Thyroid gland (tissue), 4 donors: Measurements from ENCODE around the gene YJEFN3. TPM values are rescaled to one million over a fixed set of nuclear protein-coding genes. Genes with fewer than 3 reads are reported as not detected.

Experiments used
- DNase-seq, 2 donors: peaks; one replicate each; pipeline ENCODE4 v3.0.0-alpha.2; 2019
- H3K27ac ChIP-seq, 3 donors: fragments of 200-600 bp; sonication (generic); 1 replicate in 2 of 3; 2 replicates in 1 of 3; pipeline ENCODE4 v1.5.1; 2016 to 2019; ENCODE audit warnings: mild to moderate bottlenecking in 1 of 3, moderate library complexity in 1 of 3
- H3K27me3 ChIP-seq: fragments of 200-600 bp; sonication (generic); one replicate; pipeline ENCODE4 v1.5.1; 2019
- H3K36me3 ChIP-seq, 2 donors: fragments of 200-600 bp; sonication (generic); one replicate each; pipeline ENCODE4 v1.5.1; 2016 to 2019
- H3K4me1 ChIP-seq, 2 donors: fragments of 200-600 bp; sonication (generic); one replicate each; pipeline ENCODE4 v1.5.1; 2017 to 2019
- H3K4me3 ChIP-seq, 3 donors: fragments of 200-600 bp; sonication (generic); replicated peaks in 1 of 3; 1 replicate in 2 of 3; 2 replicates in 1 of 3; pipeline ENCODE4 v1.5.1; 2016; ENCODE audit warnings: mild to moderate bottlenecking in 1 of 3
- H3K9me3 ChIP-seq: fragments of 200-600 bp; sonication (generic); one replicate; pipeline ENCODE4 v1.5.1; 2017
- CTCF ChIP-seq, 6 experiments: fragments of 200-600 bp in 3 of 6; fragments of 450-650 bp in 3 of 6; sonication (generic) in 3 of 6; IDR thresholded peaks; one replicate each; pipeline ENCODE4 v1.5.1; 2016 to 2019; ENCODE audit warnings: antibody characterized with exemption in 6 of 6, mild to moderate bottlenecking in 2 of 6, inconsistent platforms in 1 of 6, moderate library complexity in 1 of 6
- POLR2A ChIP-seq, 2 donors: fragments of 450-650 bp; IDR thresholded peaks; one replicate each; pipeline ENCODE4 v1.6.1; 2017; ENCODE audit warnings: antibody characterized with exemption in 2 of 2, mild to moderate bottlenecking in 2 of 2, moderate library complexity in 1 of 2
- WGBS, 2 donors: methylation state at CpG; one replicate each; pipeline ENCODE4 v1.1.5; 2017; 5-methylcytosine and 5-hydroxymethylcytosine counted together
- intact Hi-C: fragments of 100-400 bp; cut with DNase I; formaldehyde crosslinking; loops from one replicate; pipeline ENCODE4 v1.15.1; 2023
- total RNA-seq, 4 donors: library from RNA; depleted of rRNA; stranded (reverse); fragments of >200 nt; gene quantifications; one replicate each; pipeline ENCODE4 v1.2.3, GENCODE V29; 2016

Gene YJEFN3
- total RNA-seq, 4 donors from 2014 or later, result 1.9 to 7.2 (median 2.6) TPM; not detected in 1

DNA sequence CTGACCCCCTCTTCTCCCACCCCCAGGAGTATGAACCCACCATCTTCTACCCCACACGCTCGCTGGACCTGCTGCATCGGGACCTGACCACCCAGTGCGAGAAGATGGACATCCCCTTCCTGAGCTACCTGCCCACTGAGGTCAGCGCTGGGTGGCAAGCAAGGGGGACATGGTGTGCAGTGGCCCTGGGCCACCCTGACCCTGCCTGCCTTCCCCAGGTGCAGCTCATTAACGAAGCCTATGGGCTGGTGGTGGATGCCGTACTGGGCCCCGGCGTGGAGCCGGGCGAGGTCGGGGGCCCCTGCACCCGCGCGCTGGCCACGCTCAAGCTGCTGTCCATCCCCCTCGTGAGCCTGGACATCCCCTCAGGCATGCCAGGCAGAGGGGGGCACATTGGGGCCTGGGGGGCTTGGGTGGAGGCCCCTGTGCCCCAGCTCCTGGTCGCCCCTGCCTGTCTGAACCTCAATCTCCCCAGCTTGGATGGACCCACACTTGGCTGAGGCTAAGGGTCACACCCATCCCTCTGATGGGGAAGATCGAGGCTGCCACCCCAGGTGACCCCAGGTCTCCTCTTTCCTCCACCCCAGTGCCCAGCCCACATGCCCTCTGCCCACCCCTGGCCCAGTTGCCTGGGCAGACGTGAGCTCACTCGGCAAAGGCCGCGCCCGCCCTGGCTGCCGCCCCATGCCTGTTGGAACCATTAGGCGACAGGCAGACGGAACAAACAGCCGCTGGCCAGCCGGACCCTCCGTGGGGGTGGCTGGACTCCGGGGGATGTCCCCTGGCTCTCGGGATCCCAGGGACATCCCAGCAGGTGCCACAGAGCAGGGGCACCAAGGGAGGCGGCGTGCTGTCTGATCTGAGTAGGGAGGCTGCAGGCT, 6.8 kb downstream of the YJEFN3 start:
- H3K4me3 ChIP-seq, result no peak overlapping the region
- TF ChIP-seq POLR2A (IDR thresholded peaks at IDR 0.05) (no peak), CTCF (IDR thresholded peaks at IDR 0.05) (no peak)
- 87 to 97% methylated on average over 13 to 19 of the region's 34 CpGs for WGBS, 2 donors
- H3K27me3 ChIP-seq, result no peaks in the 10 kb centered on the region
- no peaks in the 10 kb centered on the region for H3K36me3 ChIP-seq
- no peaks in the 10 kb centered on the region for H3K9me3 ChIP-seq
- peaks cover 18 to 26% of the 10 kb centered on the region in 2 donors for H3K4me1 ChIP-seq
- no peak overlapping the region for H3K27ac ChIP-seq
- intact Hi-C loops, result loop anchor here (2.0 kb wide), 1 partner anchor 107 kb away; the partner anchor contains the start of gene GMIP
- DNase-seq, result no peak

GRCh38 chr19:19537075-19538048, 8.7 kb downstream of the YJEFN3 start:
- Histone ChIP-seq H3K27me3 (no peaks in the 10 kb centered on the region), H3K27ac (no peak overlapping the region), H3K9me3 (no peaks in the 10 kb centered on the region), H3K36me3 (no peaks in the 10 kb centered on the region), H3K4me1 (peaks cover 25 to 29% of the 10 kb centered on the region in 2 donors), H3K4me3 (peak overlapping the region in 1 of 3 donors; percentile 34)
- no peak for TF ChIP-seq POLR2A (IDR thresholded peaks at IDR 0.05)
- no peak for TF ChIP-seq CTCF (IDR thresholded peaks at IDR 0.05)
- DNase-seq, result peak; percentile 38 to 45
- intact Hi-C loops, result no loop called here
- WGBS, 2 donors, result 36 to 55% methylated on average over 16 to 27 of the region's 59 CpGs

- Histone ChIP-seq H3K4me1 (peaks cover 25 to 26% of the 10 kb centered on the region in 2 donors), H3K9me3 (no peaks in the 10 kb centered on the region), H3K27me3 (no peaks in the 10 kb centered on the region), H3K27ac (no peak within 1 kb of the TSS), H3K4me3 (peak within 1 kb of the TSS in 1 of 3 donors; percentile 34), H3K36me3 (no peaks in the 10 kb centered on the region)
- DNase-seq, result peak; percentile 66 to 69
- WGBS, 2 donors, result 0 to 8% methylated on average over 5 to 11 of the region's 56 CpGs
- intact Hi-C loops, result no loop called here
- no peak for TF ChIP-seq CTCF (IDR thresholded peaks at IDR 0.05)
- TF ChIP-seq POLR2A (IDR thresholded peaks at IDR 0.05), result peak in 1 of 2 donors; percentile 28
These were observed 9.5 kb downstream of the YJEFN3 start, which contains the start of gene CILP2 for GRCh38 chr19:19538061-19538784. CILP2 (plus strand) TSS chr19:19538265; CDS start chr19:19538350, 85 bp downstream.

- Histone ChIP-seq H3K27ac (no peak overlapping the region), H3K4me3 (peak overlapping the region in 1 of 3 donors; percentile 34), H3K9me3 (no peaks in the 10 kb centered on the region), H3K27me3 (no peaks in the 10 kb centered on the region), H3K36me3 (no peaks in the 10 kb centered on the region), H3K4me1 (peaks cover 25 to 26% of the 10 kb centered on the region in 2 donors)
- intact Hi-C loops, result no loop called here
- no peak for DNase-seq
- WGBS, 2 donors, result 37 to 43% methylated on average over 7 of the region's 7 CpGs
- TF ChIP-seq POLR2A (IDR thresholded peaks at IDR 0.05), result no peak
- TF ChIP-seq CTCF (IDR thresholded peaks at IDR 0.05), result no peak
These were observed 10.1 kb downstream of the YJEFN3 start for GRCh38 chr19:19538785-19539166.
